NCI-H2196 treated with DMSO at 0.1 percent for 48 hours (cell line): Measurements from ENCODE around the gene NCR2.

Experiments used
- DNase-seq: peaks from one replicate; lab custom pipeline; 2025; ENCODE audit not compliant: unreplicated experiment; lab: John Stamatoyannopoulos, UW

NCR2 gene

GRCh38 chr6:41331401-41332150 is 3.8 kb upstream of the NCR2 start:
- no peak for DNase-seq

GRCh38 chr6:41332241-41332640 is 3.2 kb upstream of the NCR2 start:
- DNase-seq, result no peak

GRCh38 chr6:41332842-41333736 is 2.3 kb upstream of the NCR2 start:
- DNase-seq, result no peak

- no peak for DNase-seq
Observed at GRCh38 chr6:41334482-41335040, 847 bp upstream of the NCR2 start.

GRCh38 chr6:41335943-41336342 is 535 bp downstream of the NCR2 start:
- DNase-seq, result no peak

GRCh38 chr6:41336824-41337223 is 1.4 kb downstream of the NCR2 start:
- no peak for DNase-seq

GRCh38 chr6:41337709-41338108 is 2.3 kb downstream of the NCR2 start:
- DNase-seq, result no peak

- no peak for DNase-seq
Observed at GRCh38 chr6:41338659-41339058, 3.3 kb downstream of the NCR2 start.

GRCh38 chr6:41341580-41341979 is 6.2 kb downstream of the NCR2 start:
- no peak for DNase-seq

GRCh38 chr6:41342241-41342640 is 6.8 kb downstream of the NCR2 start:
- DNase-seq, result no peak

GRCh38 chr6:41343641-41344187 is 8.3 kb downstream of the NCR2 start:
- no peak for DNase-seq

GRCh38 chr6:41344876-41345275 is 9.5 kb downstream of the NCR2 start:
- no peak for DNase-seq

GRCh38 chr6:41345901-41346300 is 10.5 kb downstream of the NCR2 start:
- DNase-seq, result no peak

- DNase-seq, result no peak
Observed at GRCh38 chr6:41346441-41346840, 11.0 kb downstream of the NCR2 start.

- DNase-seq, result no peak
Observed at GRCh38 chr6:41347378-41348050, 12.1 kb downstream of the NCR2 start.

- DNase-seq, result no peak
Observed at GRCh38 chr6:41348934-41349333, 13.5 kb downstream of the NCR2 start.

- DNase-seq, result no peak
Observed at GRCh38 chr6:41352396-41352795, 17.0 kb downstream of the NCR2 start.

- DNase-seq, result no peak
Observed at GRCh38 chr6:41352907-41353306, 17.5 kb downstream of the NCR2 start.

GRCh38 chr6:41353333-41353732 is 17.9 kb downstream of the NCR2 start:
- DNase-seq, result no peak

GRCh38 chr6:41355952-41356351 is 20.5 kb downstream of the NCR2 start:
- no peak for DNase-seq

- DNase-seq, result no peak
Observed at GRCh38 chr6:41356825-41357224, 21.4 kb downstream of the NCR2 start.
